A549 (cell line): ENCODE data around the gene ASMT. TPM values are rescaled to one million over a fixed set of nuclear protein-coding genes. Genes with fewer than 3 reads are reported as not detected.

Experiments
- ATAC-seq, 2 experiments: fragments of 200-7000 bp in 1 of 2; fragments of >200 bp in 1 of 2; cut with Nextera tagmentation in 1 of 2; cut with Tn5 transposase in 1 of 2; 3 replicates each; pipeline versions ENCODE4 v1.8.0 to v1.9.1; 2018 to 2020; ENCODE audit warnings: mild to moderate bottlenecking in 1 of 2, moderate library complexity in 1 of 2
- CTCF ChIA-PET: fragments of 300-600 bp; sonication (Branson Sonifier 250); formaldehyde crosslinking; extraction: SDS; loops from one replicate; lab custom pipeline; 2021; ENCODE audit warnings: antibody characterized with exemption, inconsistent platforms; lab: Yijun Ruan, JAX
- POLR2A ChIA-PET: fragments of 350-600 bp; formaldehyde crosslinking; extraction: SDS; loops from one replicate; lab custom pipeline; 2021; ENCODE audit warnings: antibody characterized with exemption, inconsistent platforms; lab: Yijun Ruan, JAX
- DNase-seq, 2 experiments: peaks; one replicate each; pipeline versions ENCODE4 v3.0.0 to v3.0.0-alpha.2; 2011 to 2016; ENCODE audit warnings: low read depth in 1 of 2, low spot score in 1 of 2
- FAIRE-seq: peaks from 2 replicates; lab custom pipeline; 2011; peaks lifted over from hg19 to GRCh38; lab: Jason Lieb, UNC
- H3K27ac ChIP-seq, 2 experiments: fragments of >200 bp; sonication (Bioruptor Twin); formaldehyde crosslinking; 3 replicates each; pipeline ENCODE4 v1.5.1; 2016 to 2017
- H3K4me1 ChIP-seq: fragments of >200 bp; sonication (Bioruptor Twin); formaldehyde crosslinking; 3 replicates; pipeline ENCODE4 v1.6.1; 2016
- H3K4me2 ChIP-seq: fragments of >200 bp; sonication (Bioruptor Twin); formaldehyde crosslinking; 3 replicates; pipeline ENCODE4 v1.6.1; 2016
- H3K4me3 ChIP-seq: fragments of >200 bp; sonication (Bioruptor Twin); formaldehyde crosslinking; 3 replicates; pipeline ENCODE4 v1.5.1; 2016
- H3K9me3 ChIP-seq: fragments of >200 bp; sonication (Bioruptor Twin); formaldehyde crosslinking; 3 replicates; pipeline ENCODE4 v1.6.1; 2016
- BCL3 ChIP-seq: fragments of >200 bp; sonication (Bioruptor Twin); formaldehyde crosslinking; IDR thresholded peaks from 3 replicates; pipeline ENCODE4 v1.6.1; 2016
- CBX8 ChIP-seq: fragments of 200-600 bp; sonication (generic); IDR thresholded peaks from 2 replicates; pipeline ENCODE4 v1.6.1; 2016
- CHD4 ChIP-seq: fragments of 200-600 bp; sonication (generic); IDR thresholded peaks from 2 replicates; pipeline ENCODE4 v1.6.1; 2016; ENCODE audit warnings: antibody characterized with exemption, mild to moderate bottlenecking, borderline replicate concordance
- EP300 ChIP-seq, 2 experiments: fragments of >200 bp; sonication (Bioruptor Twin); formaldehyde crosslinking; IDR thresholded peaks; 2 replicates in 1 of 2; 3 replicates in 1 of 2; pipeline ENCODE4 v1.6.1; 2016 to 2017
- ESRRA ChIP-seq: fragments of 150-350 bp; IDR thresholded peaks from 2 replicates; pipeline ENCODE4 v1.6.1; 2014; ENCODE audit warnings: mild to moderate bottlenecking, low read length, borderline replicate concordance
- FOSL2 ChIP-seq, 2 experiments: fragments of 450-650 bp in 1 of 2; fragments of >200 bp in 1 of 2; sonication (Bioruptor Twin) in 1 of 2; formaldehyde crosslinking; IDR thresholded peaks; 2 replicates each; pipeline versions ENCODE4 v1.5.0 to v1.6.1; 2016 to 2020; ENCODE audit warnings: mild to moderate bottlenecking in 1 of 2, moderate library complexity in 1 of 2
- HDAC2 ChIP-seq: fragments of 200-600 bp; sonication (generic); IDR thresholded peaks from 2 replicates; pipeline ENCODE4 v1.6.1; 2016
- HEYL ChIP-seq: fragments of 250-450 bp; sonication (Bioruptor Pico); IDR thresholded peaks from 2 replicates; pipeline ENCODE4 v1.8.0; 2021; ENCODE audit warnings: mild to moderate bottlenecking, moderate library complexity
- HOXA7 ChIP-seq: fragments of 250-450 bp; sonication (Bioruptor Pico); IDR thresholded peaks from 2 replicates; pipeline ENCODE4 v1.5.0; 2020; ENCODE audit warnings: mild to moderate bottlenecking, moderate library complexity
- KDM5A ChIP-seq: fragments of 200-600 bp; sonication (generic); IDR thresholded peaks from 2 replicates; pipeline ENCODE4 v1.6.1; 2016; ENCODE audit warnings: antibody characterized with exemption, mild to moderate bottlenecking
- MAFK ChIP-seq: fragments of 450-650 bp; IDR thresholded peaks from 2 replicates; pipeline ENCODE4 v1.6.1; 2014; ENCODE audit not compliant: partially characterized antibody
- MAZ ChIP-seq: fragments of 150-350 bp; IDR thresholded peaks from 2 replicates; pipeline ENCODE4 v1.6.1; 2014; ENCODE audit warnings: antibody characterized with exemption, low read depth, low read length, borderline replicate concordance
- MYC ChIP-seq: IDR thresholded peaks from 2 replicates; pipeline ENCODE4 v1.6.1; 2012; ENCODE audit warnings: mild to moderate bottlenecking, inconsistent platforms, low read length, improper control_type of control experiment, borderline replicate concordance
- RAD21 ChIP-seq, 2 experiments: fragments of >200 bp in 1 of 2; sonication (Bioruptor Twin) in 1 of 2; formaldehyde crosslinking in 1 of 2; IDR thresholded peaks in 1 of 2; conservative IDR thresholded peaks in 1 of 2; 2 replicates in 1 of 2; 3 replicates in 1 of 2; pipeline ENCODE4 v1.6.1; 2012 to 2018; ENCODE audit warnings: inconsistent platforms in 1 of 2
- RNF2 ChIP-seq: fragments of 200-600 bp; sonication (generic); IDR thresholded peaks from 2 replicates; pipeline ENCODE4 v1.6.1; 2016; ENCODE audit warnings: low read depth, mild to moderate bottlenecking, antibody characterized with exemption, moderate library complexity, borderline replicate concordance
- TFCP2L1 ChIP-seq: fragments of 250-450 bp; sonication (Bioruptor Pico); IDR thresholded peaks from 2 replicates; pipeline ENCODE4 v1.5.0; 2021; ENCODE audit warnings: mild to moderate bottlenecking
- TP53 ChIP-seq: fragments of 250-450 bp; sonication (Bioruptor Pico); IDR thresholded peaks from 2 replicates; pipeline ENCODE4 v1.5.0; 2021; ENCODE audit warnings: mild to moderate bottlenecking, moderate library complexity
- ZNF302 ChIP-seq: fragments of 250-450 bp; sonication (Bioruptor Pico); IDR thresholded peaks from 2 replicates; pipeline ENCODE4 v1.9.0; 2021; ENCODE audit warnings: inconsistent platforms, mild to moderate bottlenecking, moderate library complexity
- WGBS: methylation state at CpG from one replicate; pipeline ENCODE4 v1.1.6; 2017; ENCODE audit errors: missing lambda C conversion rate; 5-methylcytosine and 5-hydroxymethylcytosine counted together
- polyA plus RNA-seq, 4 experiments: library from polyadenylated mRNA; depleted of rRNA in 3 of 4; stranded (reverse); fragments of >200 nt; fragmentation: RNase III in 1 of 4; extraction: RNeasy Plus Mini Kit Qiagen cat#74134 plus additional on column Dnase treatment in 1 of 4; gene quantifications; 2 replicates in 3 of 4; 3 replicates in 1 of 4; pipeline ENCODE4 v1.2.3, GENCODE V29; 2011 to 2017
- TF ChIP-seq, protein P1 (sequence below): fragments of >200 bp; sonication (Bioruptor Twin); formaldehyde crosslinking; IDR thresholded peaks from 3 replicates; pipeline ENCODE4 v1.5.1; 2016
- TF ChIP-seq, protein P2 (sequence below): IDR thresholded peaks from 2 replicates; pipeline ENCODE4 v1.6.1; 2012

ASMT gene
- polyA plus RNA-seq, 2 of the 4 experiments (the other 2 are of a cell fraction), result 0.12 to 0.16 TPM

DNA sequence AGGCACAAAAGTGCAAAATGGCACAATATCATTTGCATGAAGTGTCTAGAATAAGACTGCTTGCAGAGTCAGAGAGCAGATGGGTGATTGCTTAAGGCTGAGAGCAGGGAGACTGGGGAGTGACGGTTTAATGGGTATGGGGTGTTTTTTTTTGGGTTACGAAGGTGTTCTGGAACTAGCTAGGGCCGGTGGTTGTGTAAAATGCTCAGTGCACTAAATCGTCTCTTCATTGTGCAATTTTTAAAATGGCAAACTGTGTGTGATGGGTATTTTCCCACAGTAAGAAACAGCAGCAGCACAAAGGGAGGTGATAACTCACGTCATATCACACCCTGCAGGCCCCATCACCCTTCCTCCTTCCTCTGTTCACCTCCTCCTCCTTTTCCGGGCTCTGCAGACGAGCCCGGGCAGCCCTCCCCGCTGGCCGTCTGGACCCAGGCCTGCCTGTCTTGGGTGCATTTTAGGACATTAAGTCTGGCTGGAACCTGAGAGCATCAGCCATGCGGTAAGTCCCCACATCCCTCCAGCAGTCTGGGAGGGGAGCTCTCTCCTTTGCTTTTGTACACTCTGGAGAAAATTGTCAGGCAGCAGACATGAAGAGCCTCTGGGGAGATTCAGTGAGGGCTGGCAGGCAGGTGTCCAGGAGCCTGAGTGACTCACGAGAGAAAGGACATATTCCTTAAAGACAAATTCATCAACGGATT lies 42.7 kb downstream of the ASMT start (continued):
- TF ChIP-seq, protein P1, sequence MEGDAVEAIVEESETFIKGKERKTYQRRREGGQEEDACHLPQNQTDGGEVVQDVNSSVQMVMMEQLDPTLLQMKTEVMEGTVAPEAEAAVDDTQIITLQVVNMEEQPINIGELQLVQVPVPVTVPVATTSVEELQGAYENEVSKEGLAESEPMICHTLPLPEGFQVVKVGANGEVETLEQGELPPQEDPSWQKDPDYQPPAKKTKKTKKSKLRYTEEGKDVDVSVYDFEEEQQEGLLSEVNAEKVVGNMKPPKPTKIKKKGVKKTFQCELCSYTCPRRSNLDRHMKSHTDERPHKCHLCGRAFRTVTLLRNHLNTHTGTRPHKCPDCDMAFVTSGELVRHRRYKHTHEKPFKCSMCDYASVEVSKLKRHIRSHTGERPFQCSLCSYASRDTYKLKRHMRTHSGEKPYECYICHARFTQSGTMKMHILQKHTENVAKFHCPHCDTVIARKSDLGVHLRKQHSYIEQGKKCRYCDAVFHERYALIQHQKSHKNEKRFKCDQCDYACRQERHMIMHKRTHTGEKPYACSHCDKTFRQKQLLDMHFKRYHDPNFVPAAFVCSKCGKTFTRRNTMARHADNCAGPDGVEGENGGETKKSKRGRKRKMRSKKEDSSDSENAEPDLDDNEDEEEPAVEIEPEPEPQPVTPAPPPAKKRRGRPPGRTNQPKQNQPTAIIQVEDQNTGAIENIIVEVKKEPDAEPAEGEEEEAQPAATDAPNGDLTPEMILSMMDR, result no peak
- TF ChIP-seq RNF2, result no peak
- TF ChIP-seq HDAC2, result no peak
- no peak for TF ChIP-seq ZNF302 (CRISPR knock-in tag)
- TF ChIP-seq, protein P2, sequence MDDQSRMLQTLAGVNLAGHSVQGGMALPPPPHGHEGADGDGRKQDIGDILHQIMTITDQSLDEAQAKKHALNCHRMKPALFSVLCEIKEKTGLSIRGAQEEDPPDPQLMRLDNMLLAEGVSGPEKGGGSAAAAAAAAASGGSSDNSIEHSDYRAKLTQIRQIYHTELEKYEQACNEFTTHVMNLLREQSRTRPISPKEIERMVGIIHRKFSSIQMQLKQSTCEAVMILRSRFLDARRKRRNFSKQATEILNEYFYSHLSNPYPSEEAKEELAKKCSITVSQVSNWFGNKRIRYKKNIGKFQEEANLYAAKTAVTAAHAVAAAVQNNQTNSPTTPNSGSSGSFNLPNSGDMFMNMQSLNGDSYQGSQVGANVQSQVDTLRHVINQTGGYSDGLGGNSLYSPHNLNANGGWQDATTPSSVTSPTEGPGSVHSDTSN, result no peak
- no peak for TF ChIP-seq HOXA7
- TF ChIP-seq HEYL (CRISPR knock-in tag), result no peak
- TF ChIP-seq TP53 (CRISPR knock-in tag), result no peak

DNA sequence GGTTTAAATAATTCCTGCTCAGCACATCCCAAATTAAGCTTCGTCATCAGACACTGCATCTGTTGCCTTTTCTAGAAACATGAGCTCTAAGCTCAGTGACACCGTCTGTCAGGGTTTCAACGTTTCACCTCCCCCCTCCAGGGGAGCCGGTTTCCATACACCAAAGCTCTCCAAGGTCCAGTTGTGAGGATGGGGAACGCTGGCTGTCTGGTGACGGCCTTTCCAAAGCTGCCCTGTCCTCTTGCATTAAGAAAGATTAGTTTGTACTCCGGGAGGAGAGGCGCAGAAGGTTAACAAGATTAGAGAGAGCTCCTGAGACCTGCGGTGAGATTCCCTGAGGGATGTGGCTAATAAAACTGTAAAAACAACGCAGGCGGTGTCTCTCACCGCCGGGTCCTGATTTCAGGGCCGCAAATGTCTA lies 43.2 kb downstream of the ASMT start:
- 68% methylated on average over 14 of the region's 14 CpGs for WGBS
- Histone ChIP-seq H3K27ac (peak overlapping the region; percentile 69 to 77), H3K9me3 (no peaks in the 10 kb centered on the region), H3K4me2 (peak overlapping the region; percentile 66), H3K4me1 (peaks cover 15% of the 10 kb centered on the region), H3K4me3 (no peak overlapping the region)
- TF ChIP-seq FOSL2 (IDR thresholded peaks at IDR 0.05), result no peak
- TF ChIP-seq FOSL2 (CRISPR knock-in tag; IDR thresholded peaks at IDR 0.05), result no peak
- TF ChIP-seq TP53 (CRISPR knock-in tag), result no peak
- no peak for TF ChIP-seq HOXA7
- no peak for TF ChIP-seq EP300 (IDR thresholded peaks at IDR 0.05)
- no peak for TF ChIP-seq BCL3
- no peak for TF ChIP-seq MAZ
- no peak for TF ChIP-seq RAD21 (conservative IDR thresholded peaks at IDR 0.05 in 1 of 2, IDR thresholded peaks at IDR 0.05 in 1 of 2)
- TF ChIP-seq ESRRA, result no peak
- no peak for TF ChIP-seq RNF2
- no peak for TF ChIP-seq CHD4
- TF ChIP-seq MYC, result no peak
- ATAC-seq, result peak in 1 of 2 experiments; percentile 59; a peak in 3 of 6 replicates
- FAIRE-seq, result no peak
- ChIA-PET CTCF (no interaction called here), POLR2A (no interaction called here)
- DNase-seq, result peak in 1 of 2 experiments; percentile 14

- Histone ChIP-seq H3K4me1 (peaks cover 15% of the 10 kb centered on the region), H3K9me3 (no peaks in the 10 kb centered on the region), H3K4me3 (no peak overlapping the region), H3K27ac (no peak overlapping the region), H3K4me2 (no peak overlapping the region)
- DNase-seq (no peak), FAIRE-seq (no peak), ATAC-seq (no peak)
- 88% methylated on average over 34 of the region's 34 CpGs for WGBS
- POLR2A ChIA-PET, result no interaction called here
- TF ChIP-seq TFCP2L1, result no peak
- TF ChIP-seq CBX8, result no peak
- no peak for TF ChIP-seq MAFK
- TF ChIP-seq KDM5A, result no peak
- CTCF ChIA-PET, result no interaction called here
Observed at GRCh38 chrX:1659664-1660461, 45.0 kb downstream of the ASMT start.
